ENCODE data around the gene GNB4. TPM values are rescaled to one million over a fixed set of nuclear protein-coding genes. Genes with fewer than 3 reads are reported as not detected.

The GNB4 gene
- total and polyA plus RNA-seq, 2 donors (not counting 1 experiment from before 2014, with no cell fraction given) = 7.6 to 24.6 TPM

DNA sequence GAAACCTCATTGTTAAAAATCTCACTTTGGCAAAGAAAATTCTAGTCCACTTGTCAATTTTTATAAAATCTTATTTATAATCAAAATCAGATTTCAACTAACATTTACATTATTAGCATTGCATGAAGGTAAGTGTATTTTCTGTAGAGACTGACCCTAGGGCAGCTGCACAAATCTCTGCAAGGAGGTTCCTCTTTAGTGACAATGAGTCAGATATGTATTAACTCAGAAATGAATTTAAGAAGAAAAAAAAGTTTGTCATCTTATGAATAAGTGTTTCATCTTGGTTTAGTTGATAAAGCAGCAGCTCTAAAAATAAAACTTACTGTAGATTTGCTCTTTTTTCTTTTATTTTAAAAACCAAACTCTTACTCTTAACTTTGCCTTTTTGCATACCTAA lies 9.0 kb upstream of the GNB4 start:
- H3K79me2 ChIP-seq (ENCODE audit: control insufficient read depth, insufficient read depth, low read length) = no peaks in the 10 kb centered on the region
- no peak overlapping the region for H3K4me3 ChIP-seq (ENCODE audit: control extremely low read depth in 1 of 5, extremely low read depth in 1 of 5, insufficient read depth in 1 of 5, low read depth in 2 of 5, low read length in 4 of 5)
- TF ChIP-seq EZH2 (IDR thresholded peaks at IDR 0.05; ENCODE audit: borderline replicate concordance, insufficient read depth, low read depth, low read length, poor library complexity, severe bottlenecking) = no peak
- TF ChIP-seq, protein P1, sequence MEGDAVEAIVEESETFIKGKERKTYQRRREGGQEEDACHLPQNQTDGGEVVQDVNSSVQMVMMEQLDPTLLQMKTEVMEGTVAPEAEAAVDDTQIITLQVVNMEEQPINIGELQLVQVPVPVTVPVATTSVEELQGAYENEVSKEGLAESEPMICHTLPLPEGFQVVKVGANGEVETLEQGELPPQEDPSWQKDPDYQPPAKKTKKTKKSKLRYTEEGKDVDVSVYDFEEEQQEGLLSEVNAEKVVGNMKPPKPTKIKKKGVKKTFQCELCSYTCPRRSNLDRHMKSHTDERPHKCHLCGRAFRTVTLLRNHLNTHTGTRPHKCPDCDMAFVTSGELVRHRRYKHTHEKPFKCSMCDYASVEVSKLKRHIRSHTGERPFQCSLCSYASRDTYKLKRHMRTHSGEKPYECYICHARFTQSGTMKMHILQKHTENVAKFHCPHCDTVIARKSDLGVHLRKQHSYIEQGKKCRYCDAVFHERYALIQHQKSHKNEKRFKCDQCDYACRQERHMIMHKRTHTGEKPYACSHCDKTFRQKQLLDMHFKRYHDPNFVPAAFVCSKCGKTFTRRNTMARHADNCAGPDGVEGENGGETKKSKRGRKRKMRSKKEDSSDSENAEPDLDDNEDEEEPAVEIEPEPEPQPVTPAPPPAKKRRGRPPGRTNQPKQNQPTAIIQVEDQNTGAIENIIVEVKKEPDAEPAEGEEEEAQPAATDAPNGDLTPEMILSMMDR (IDR thresholded peaks at IDR 0.05) = no peak
- ChIA-PET POLR2A (interaction anchor here (1.3 kb wide), 1 partner anchor 9 kb away, joined by 4 read pairs; the partner anchor contains the start of gene GNB4), CTCF (no interaction called here)
- Mint-ChIP-seq H3K27ac (no peak overlapping the region), H3K27me3 (no peaks in the 10 kb centered on the region), H3K4me1 (peaks cover 7% of the 10 kb centered on the region), H3K4me3 (no peak overlapping the region), H3K9me3 (ENCODE audit: insufficient read depth) (no peaks in the 10 kb centered on the region)
- no peak overlapping the region for H3K4me2 ChIP-seq (replicated peaks; ENCODE audit: low read depth, low read length, poor library complexity, severe bottlenecking)
- intact Hi-C loops (cut with micrococcal nuclease) = no loop called here
- H3K36me3 ChIP-seq (replicated peaks in 1 of 2; ENCODE audit: control extremely low read depth in 1 of 2, control insufficient read depth in 1 of 2, extremely low read depth in 1 of 2, insufficient read depth in 2 of 2, low read length in 1 of 2) = no peaks in the 10 kb centered on the region
- DNase-seq (no peak), ATAC-seq (ENCODE audit: low read depth) (no peak)
- no peak overlapping the region for H3K9ac ChIP-seq (ENCODE audit: low read length)
- H3K4me1 ChIP-seq (ENCODE audit: control insufficient read depth in 2 of 2, insufficient read depth in 2 of 2, low read length in 2 of 2) = peaks cover 8 to 10% of the 10 kb centered on the region in 2 donors
- H3K27ac ChIP-seq (ENCODE audit: low read length in 2 of 2) = no peak overlapping the region
- no peak overlapping the region for H2AFZ ChIP-seq (ENCODE audit: insufficient read depth, low read depth, low read length, poor library complexity, severe bottlenecking)
- peaks cover 0 to 2% (median 0%) of the 10 kb centered on the region in 4 experiments for H3K27me3 ChIP-seq (replicated peaks in 1 of 4; ENCODE audit: control extremely low read depth in 1 of 4, control insufficient read depth in 3 of 4, insufficient read depth in 4 of 4, low read length in 3 of 4)
- no peaks in the 10 kb centered on the region for H3K9me3 ChIP-seq (ENCODE audit: control extremely low read depth in 1 of 3, control insufficient read depth in 2 of 3, insufficient read depth in 1 of 3, low read length in 2 of 3)
- no peaks in the 10 kb centered on the region for H4K20me1 ChIP-seq (ENCODE audit: control insufficient read depth, insufficient read depth, low read length, poor library complexity, severe bottlenecking)

- H3K27me3 ChIP-seq (replicated peaks in 1 of 4; ENCODE audit: control extremely low read depth in 1 of 4, control insufficient read depth in 3 of 4, insufficient read depth in 4 of 4, low read length in 3 of 4) = no peaks in the 10 kb centered on the region
- no peak overlapping the region for H3K27ac ChIP-seq (ENCODE audit: low read length in 2 of 2)
- Mint-ChIP-seq H3K27ac (no peak overlapping the region), H3K4me1 (peaks cover 16% of the 10 kb centered on the region), H3K9me3 (ENCODE audit: insufficient read depth) (no peaks in the 10 kb centered on the region), H3K4me3 (no peak overlapping the region), H3K27me3 (no peaks in the 10 kb centered on the region)
- H3K9me3 ChIP-seq (ENCODE audit: control extremely low read depth in 1 of 3, control insufficient read depth in 2 of 3, insufficient read depth in 1 of 3, low read length in 2 of 3) = no peaks in the 10 kb centered on the region
- H2AFZ ChIP-seq (ENCODE audit: insufficient read depth, low read depth, low read length, poor library complexity, severe bottlenecking) = no peak overlapping the region
- CTCF ChIA-PET = no interaction called here
- no peak overlapping the region for H3K9ac ChIP-seq (ENCODE audit: low read length)
- H3K4me1 ChIP-seq (ENCODE audit: control insufficient read depth in 2 of 2, insufficient read depth in 2 of 2, low read length in 2 of 2) = peaks cover 6% of the 10 kb centered on the region in 2 donors
- H3K4me3 ChIP-seq (ENCODE audit: control extremely low read depth in 1 of 5, extremely low read depth in 1 of 5, insufficient read depth in 1 of 5, low read depth in 2 of 5, low read length in 4 of 5) = no peak overlapping the region
- intact Hi-C loops (cut with micrococcal nuclease) = no loop called here
- WGBS (ENCODE audit: insufficient coverage) = no CpG with 5 or more reads among the region's 6 CpGs
- no peak for ATAC-seq (ENCODE audit: low read depth)
- DNase-seq = no peak
- no peak overlapping the region for H3K4me2 ChIP-seq (replicated peaks; ENCODE audit: low read depth, low read length, poor library complexity, severe bottlenecking)
- H3K36me3 ChIP-seq (replicated peaks in 1 of 2; ENCODE audit: control extremely low read depth in 1 of 2, control insufficient read depth in 1 of 2, extremely low read depth in 1 of 2, insufficient read depth in 2 of 2, low read length in 1 of 2) = no peaks in the 10 kb centered on the region
- POLR2A ChIA-PET = no interaction called here
- TF ChIP-seq, protein P1 (IDR thresholded peaks at IDR 0.05) = no peak
- TF ChIP-seq EZH2 (IDR thresholded peaks at IDR 0.05; ENCODE audit: borderline replicate concordance, insufficient read depth, low read depth, low read length, poor library complexity, severe bottlenecking) = no peak
- no peaks in the 10 kb centered on the region for H3K79me2 ChIP-seq (ENCODE audit: control insufficient read depth, insufficient read depth, low read length)
- H4K20me1 ChIP-seq (ENCODE audit: control insufficient read depth, insufficient read depth, low read length, poor library complexity, severe bottlenecking) = no peaks in the 10 kb centered on the region
These were observed 4.7 kb upstream of the GNB4 start for GRCh38 chr3:179455954-179456353.

Data from B cell (primary cell).